Cardiac fibroblast (primary cell): ENCODE results near the gene RNASEH2A.

Source experiments
- DNase-seq, 2 donors: peaks; one replicate each; pipeline versions ENCODE4 v3.0.0 to v3.0.0-alpha.2; 2010; ENCODE audit warnings: low read depth in 2 of 2
- H3K4me3 ChIP-seq, 2 donors: replicated peaks in 1 of 2; 1 replicate in 1 of 2; 2 replicates in 1 of 2; pipeline ENCODE4 v1.5.1; 2011; ENCODE audit warnings: low read depth in 2 of 2, low read length in 2 of 2, mild to moderate bottlenecking in 2 of 2, moderate library complexity in 1 of 2
- CTCF ChIP-seq: IDR thresholded peaks from one replicate; pipeline ENCODE4 v1.5.1; 2011; ENCODE audit warnings: low read depth, mild to moderate bottlenecking, low read length, inconsistent platforms

The RNASEH2A gene

DNA sequence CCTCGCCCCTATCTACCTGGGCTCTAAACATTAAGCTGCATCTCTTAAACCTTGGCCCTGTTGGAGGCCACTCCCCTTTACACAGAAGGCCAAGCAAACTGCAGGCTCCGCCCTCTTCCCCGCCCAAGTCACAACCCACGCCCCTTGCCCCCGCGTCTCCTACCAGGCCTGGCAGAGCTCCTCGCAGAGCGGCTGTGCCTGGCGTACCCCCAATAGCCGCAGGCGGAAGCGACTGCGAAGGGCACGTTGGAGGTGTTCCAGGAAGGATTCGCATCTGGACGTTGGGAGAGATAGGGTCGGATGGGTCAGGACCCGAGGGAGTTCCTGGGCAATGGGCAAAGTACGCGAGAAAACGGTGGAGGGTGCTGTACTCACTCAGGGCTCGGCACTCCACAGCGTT lies 22.1 kb downstream of the RNASEH2A start:
- no peak for TF ChIP-seq CTCF
- H3K4me3 ChIP-seq, result no peak overlapping the region
- DNase-seq, result peak in 1 of 2 donors; percentile 57

- TF ChIP-seq CTCF, result no peak
- DNase-seq, result no peak
- no peak overlapping the region for H3K4me3 ChIP-seq
Measured at GRCh38 chr19:12833418-12833737, 27.0 kb downstream of the RNASEH2A start.

GRCh38 chr19:12833738-12834565 lies 27.6 kb downstream of the RNASEH2A start:
- DNase-seq, result peak in 1 of 2 donors; percentile 8
- H3K4me3 ChIP-seq, result peak overlapping the region; percentile 35 to 38
- no peak for TF ChIP-seq CTCF

- no peak for DNase-seq
- no peak for TF ChIP-seq CTCF
- peak within 1 kb of the TSS; percentile 35 to 38 for H3K4me3 ChIP-seq
Measured at GRCh38 chr19:12834566-12834943, 28.2 kb downstream of the RNASEH2A start, which contains the start of gene RTBDN. TSS of gene RTBDN (minus strand) at chr19:12834579. CDS start at chr19:12829979, 4,600 bp downstream.

- TF ChIP-seq CTCF, result no peak
Measured at GRCh38 chr19:12834976-12835757, 28.8 kb downstream of the RNASEH2A start.

GRCh38 chr19:12836529-12836863 lies 30.1 kb downstream of the RNASEH2A start:
- DNase-seq, result no peak
- H3K4me3 ChIP-seq, result no peak overlapping the region
- TF ChIP-seq CTCF, result no peak

More at GRCh38 chr19:12834976-12835757, 28.8 kb downstream of the RNASEH2A start:
- peak; percentile 15 to 24 for DNase-seq
- no peak overlapping the region for H3K4me3 ChIP-seq
